H1 (cell line): Measurements from ENCODE around the gene TFPI2. TPM values are rescaled to one million over a fixed set of nuclear protein-coding genes. Genes with fewer than 3 reads are reported as not detected.

Source experiments
- CTCF ChIA-PET: fragments of 300-600 bp; sonication (Branson Sonifier 250); formaldehyde crosslinking; loops from one replicate; lab custom pipeline; 2021; ENCODE audit not compliant: partially characterized antibody; lab: Charles Lee
- POLR2A ChIA-PET: fragments of 300-600 bp; sonication (Branson Sonifier 250); formaldehyde crosslinking; loops from one replicate; lab custom pipeline; 2021; ENCODE audit warnings: inconsistent platforms; ENCODE audit not compliant: partially characterized antibody; lab: Charles Lee
- DNase-seq, 2 experiments: peaks; one replicate each; pipeline versions ENCODE4 v3.0.0 to v3.0.0-alpha.2; 2010 to 2022; ENCODE audit warnings: low spot score in 2 of 2, low read depth in 1 of 2, mixed read lengths in 1 of 2
- FAIRE-seq: peaks from 2 replicates; lab custom pipeline; 2011; peaks lifted over from hg19 to GRCh38; lab: Jason Lieb, UNC
- H2AFZ ChIP-seq: 2 replicates; pipeline ENCODE4 v1.8.1; 2012; ENCODE audit warnings: low read length, inconsistent platforms
- H2AK5ac ChIP-seq: 2 replicates; pipeline ENCODE4 v1.6.1; 2013; ENCODE audit warnings: low read depth, low read length
- H2BK120ac ChIP-seq: replicated peaks from 2 replicates; pipeline ENCODE3; 2013; ENCODE audit warnings: low read depth, low read length, inconsistent platforms
- H2BK12ac ChIP-seq: 2 replicates; pipeline ENCODE4 v1.6.1; 2013; ENCODE audit warnings: low read depth, low read length
- H2BK15ac ChIP-seq: 2 replicates; pipeline ENCODE4 v1.6.1; 2013; ENCODE audit warnings: low read length
- H2BK20ac ChIP-seq: 2 replicates; pipeline ENCODE4 v1.6.1; 2013; ENCODE audit warnings: low read length
- H2BK5ac ChIP-seq: 2 replicates; pipeline ENCODE4 v1.6.1; 2013; ENCODE audit warnings: low read depth, low read length
- H3K14ac ChIP-seq: 2 replicates; pipeline ENCODE4 v1.6.1; 2013; ENCODE audit warnings: inconsistent platforms; ENCODE audit not compliant: insufficient read length
- H3K18ac ChIP-seq: 2 replicates; pipeline ENCODE4 v1.6.1; 2013; ENCODE audit warnings: low read length; ENCODE audit errors: extremely low read depth
- H3K23ac ChIP-seq: 2 replicates; pipeline ENCODE4 v1.6.1; 2013; ENCODE audit warnings: inconsistent platforms; ENCODE audit not compliant: insufficient read length
- H3K23me2 ChIP-seq: 2 replicates; pipeline ENCODE4 v1.6.1; 2013; ENCODE audit warnings: low read depth, low read length
- H3K27ac ChIP-seq: 2 replicates; pipeline ENCODE4 v1.6.1; 2011; ENCODE audit warnings: low read depth, low read length, inconsistent platforms
- H3K27me3 ChIP-seq, 4 experiments: replicated peaks in 1 of 4; 1 replicate in 1 of 4; 2 replicates in 3 of 4; pipeline versions ENCODE4 v1.6.1 to v1.8.1; 2011 to 2013; ENCODE audit warnings: low read length in 3 of 4, mild to moderate bottlenecking in 3 of 4, inconsistent platforms in 2 of 4, mixed read lengths in 2 of 4, moderate library complexity in 1 of 4; ENCODE audit not compliant: control insufficient read depth in 3 of 4, insufficient read depth in 3 of 4; ENCODE audit errors: extremely low read depth in 1 of 4
- H3K36me3 ChIP-seq, 4 experiments: 2 replicates each; pipeline versions ENCODE4 v1.6.1 to v1.8.1; 2011 to 2013; ENCODE audit warnings: mild to moderate bottlenecking in 4 of 4, low read length in 3 of 4, moderate library complexity in 2 of 4, control low read depth in 1 of 4, inconsistent platforms in 1 of 4; ENCODE audit not compliant: insufficient read depth in 4 of 4, control insufficient read depth in 2 of 4
- H3K4ac ChIP-seq: replicated peaks from 2 replicates; pipeline ENCODE3; 2013; ENCODE audit warnings: low read length, low read depth, mixed read lengths, inconsistent platforms; ENCODE audit not compliant: insufficient read length
- H3K4me1 ChIP-seq, 4 experiments: replicated peaks in 1 of 4; 1 replicate in 1 of 4; 2 replicates in 3 of 4; pipeline versions ENCODE4 v1.6.1 to v1.8.1; 2011 to 2013; ENCODE audit warnings: low read length in 3 of 4, inconsistent platforms in 2 of 4, mixed read lengths in 1 of 4; ENCODE audit not compliant: insufficient read depth in 4 of 4, control insufficient read depth in 3 of 4
- H3K4me2 ChIP-seq, 2 experiments: 2 replicates each; pipeline versions ENCODE4 v1.6.1 to v1.8.1; 2011 to 2013; ENCODE audit warnings: low read depth in 2 of 2, low read length in 2 of 2, control low read depth in 1 of 2, inconsistent platforms in 1 of 2, mild to moderate bottlenecking in 1 of 2; ENCODE audit not compliant: insufficient read depth in 1 of 2
- H3K4me3 ChIP-seq, 4 experiments: fragments of 200-600, 300-600 bp in 1 of 4; sonication (generic), shearing (Covaris generic), sonication (Bioruptor Twin) in 1 of 4; 2 replicates each; pipeline versions ENCODE4 v1.5.1 to v1.8.1; 2011 to 2016; ENCODE audit warnings: low read length in 4 of 4, low read depth in 3 of 4, control low read depth in 2 of 4, inconsistent platforms in 2 of 4, mild to moderate bottlenecking in 2 of 4, mixed read lengths in 1 of 4, moderate library complexity in 1 of 4; ENCODE audit not compliant: insufficient read depth in 2 of 4; ENCODE audit errors: extremely low read depth in 1 of 4
- H3K56ac ChIP-seq: replicated peaks from 2 replicates; pipeline ENCODE3; 2013; ENCODE audit warnings: low read depth, mild to moderate bottlenecking, mixed read lengths, low read length, inconsistent platforms; ENCODE audit not compliant: insufficient read length
- H3K79me1 ChIP-seq: 2 replicates; pipeline ENCODE4 v1.6.1; 2013; ENCODE audit warnings: low read depth, low read length, control low read depth
- H3K79me2 ChIP-seq, 2 experiments: 2 replicates each; pipeline versions ENCODE4 v1.6.1 to v1.8.1; 2012 to 2013; ENCODE audit warnings: low read length in 2 of 2, mild to moderate bottlenecking in 2 of 2, inconsistent platforms in 1 of 2; ENCODE audit not compliant: insufficient read depth in 2 of 2, control insufficient read depth in 1 of 2
- H3K9ac ChIP-seq, 4 experiments: replicated peaks in 1 of 4; 1 replicate in 1 of 4; 2 replicates in 3 of 4; pipeline versions ENCODE4 v1.6.1 to v1.8.1; 2011 to 2013; ENCODE audit warnings: low read depth in 3 of 4, low read length in 3 of 4, control low read depth in 2 of 4, mild to moderate bottlenecking in 2 of 4, moderate library complexity in 2 of 4, inconsistent platforms in 1 of 4; ENCODE audit errors: extremely low read depth in 1 of 4
- H3K9me3 ChIP-seq, 2 experiments: 2 replicates each; pipeline versions ENCODE4 v1.6.1 to v1.8.1; 2012 to 2013; ENCODE audit warnings: mild to moderate bottlenecking in 2 of 2, moderate library complexity in 2 of 2, control low read depth in 1 of 2, inconsistent platforms in 1 of 2, low read depth in 1 of 2, low read length in 1 of 2, mixed read lengths in 1 of 2; ENCODE audit not compliant: insufficient read depth in 2 of 2
- H4K20me1 ChIP-seq, 2 experiments: replicated peaks in 1 of 2; 2 replicates each; pipeline versions ENCODE3 to v1.8.1; 2011 to 2013; ENCODE audit warnings: inconsistent platforms in 2 of 2, low read length in 2 of 2, mild to moderate bottlenecking in 1 of 2; ENCODE audit not compliant: insufficient read depth in 2 of 2, control insufficient read depth in 1 of 2
- H4K5ac ChIP-seq: 2 replicates; pipeline ENCODE4 v1.6.1; 2013; ENCODE audit warnings: low read length, low read depth, mixed read lengths, inconsistent platforms; ENCODE audit not compliant: insufficient read length
- H4K8ac ChIP-seq: 2 replicates; pipeline ENCODE4 v1.8.0; 2013; ENCODE audit warnings: mild to moderate bottlenecking, moderate library complexity, low read length, inconsistent platforms; ENCODE audit not compliant: insufficient read depth; ENCODE audit errors: extremely low read depth
- H4K91ac ChIP-seq: replicated peaks from 2 replicates; pipeline ENCODE3; 2013; ENCODE audit warnings: low read length, mixed read lengths, inconsistent platforms; ENCODE audit not compliant: insufficient read length
- BCL11A ChIP-seq, 2 experiments: IDR thresholded peaks; one replicate each; pipeline ENCODE4 v1.6.1; 2011; ENCODE audit warnings: low read depth in 2 of 2, low read length in 2 of 2, mild to moderate bottlenecking in 2 of 2
- CHD2 ChIP-seq: IDR thresholded peaks from 2 replicates; pipeline ENCODE4 v1.6.1; 2012; ENCODE audit warnings: low read length, improper control_type of control experiment
- FOSL1 ChIP-seq: IDR thresholded peaks from 2 replicates; pipeline ENCODE4 v1.6.1; 2011; ENCODE audit warnings: mild to moderate bottlenecking, low read depth, low read length, moderate library complexity; ENCODE audit not compliant: insufficient read depth
- GTF2F1 ChIP-seq: IDR thresholded peaks from 2 replicates; pipeline ENCODE4 v1.6.1; 2012; ENCODE audit warnings: low read depth, low read length, improper control_type of control experiment, borderline replicate concordance
- KDM4A ChIP-seq: IDR thresholded peaks from one replicate; pipeline ENCODE4 v1.7.1; 2012; ENCODE audit warnings: low read depth, mild to moderate bottlenecking, moderate library complexity, low read length, inconsistent platforms; ENCODE audit not compliant: severe bottlenecking
- NRF1 ChIP-seq: IDR thresholded peaks from 2 replicates; pipeline ENCODE4 v1.6.1; 2011; ENCODE audit warnings: mild to moderate bottlenecking, low read depth, low read length, improper control_type of control experiment
- POLR2A ChIP-seq, 2 experiments: IDR thresholded peaks; 1 replicate in 1 of 2; 2 replicates in 1 of 2; pipeline ENCODE4 v1.6.1; 2011; ENCODE audit warnings: low read depth in 2 of 2, low read length in 2 of 2, mild to moderate bottlenecking in 2 of 2; ENCODE audit errors: control extremely low read depth in 1 of 2
- RXRA ChIP-seq: IDR thresholded peaks from 2 replicates; pipeline ENCODE4 v1.6.1; 2011; ENCODE audit warnings: low read depth, mild to moderate bottlenecking, low read length, moderate library complexity; ENCODE audit not compliant: insufficient read depth
- SIRT6 ChIP-seq: IDR thresholded peaks from one replicate; pipeline ENCODE4 v1.7.1; 2012; ENCODE audit warnings: low read length, inconsistent platforms
- SP4 ChIP-seq: IDR thresholded peaks from 2 replicates; pipeline ENCODE4 v1.6.1; 2012; ENCODE audit warnings: low read length, inconsistent platforms
- YY1 ChIP-seq: IDR thresholded peaks from 2 replicates; pipeline ENCODE4 v1.6.1; 2011; ENCODE audit warnings: low read depth, mild to moderate bottlenecking, low read length
- ZNF274 ChIP-seq: IDR thresholded peaks from 2 replicates; pipeline ENCODE4 v1.7.0; 2012; ENCODE audit warnings: low read length, borderline replicate concordance; ENCODE audit errors: extremely low read depth
- WGBS, 2 experiments: shearing (Covaris generic) in 1 of 2; methylation state at CpG; one replicate each; pipeline versions ENCODE4 v1.1.6 to v1.1.7; 2013 to 2015; ENCODE audit warnings: low lambda C conversion rate in 2 of 2, mixed read lengths in 2 of 2, inconsistent platforms in 1 of 2, low coverage in 1 of 2, missing lambda C conversion rate in 1 of 2; ENCODE audit not compliant: insufficient replicate concordance in 2 of 2, insufficient coverage in 1 of 2, insufficient read length in 1 of 2; ENCODE audit errors: extremely low coverage in 1 of 2, missing lambda C conversion rate in 1 of 2; 5-methylcytosine and 5-hydroxymethylcytosine counted together
- polyA plus RNA-seq, 7 experiments: library from polyadenylated mRNA; depleted of rRNA in 3 of 7; stranded (reverse) in 5 of 7; unstranded in 2 of 7; fragments of >200 nt in 5 of 7; fragments of 200-250 nt in 2 of 7; gene quantifications; 1 replicate in 5 of 7; 2 replicates in 1 of 7; 4 replicates in 1 of 7; pipeline versions ENCODE4 v1.2.1 to v1.2.3, GENCODE V29; 2011 to 2013; ENCODE audit warnings: missing spikeins in 2 of 7, mixed read lengths in 2 of 7
- total RNA-seq: library from RNA; stranded (reverse); fragmentation: NEBNext Ultra II Directional; extraction: Animal tissue kit (Norgen Biotek cat#: 25700); gene quantifications from 2 replicates; pipeline ENCODE4 v1.2.1, GENCODE V29; 2021
- TF ChIP-seq, protein P1 (sequence below): IDR thresholded peaks from 2 replicates; pipeline ENCODE4 v1.6.1; 2012; ENCODE audit warnings: inconsistent platforms
- TF ChIP-seq, protein P2 (sequence below): IDR thresholded peaks from 2 replicates; pipeline ENCODE4 v1.6.1; 2011; ENCODE audit warnings: low read length, improper control_type of control experiment

Gene TFPI2
- total and polyA plus RNA-seq, 2 of the 8 experiments (the other 6 are each of a cell fraction or from before 2014, with no cell fraction given), result 6.8 to 8.9 TPM

DNA sequence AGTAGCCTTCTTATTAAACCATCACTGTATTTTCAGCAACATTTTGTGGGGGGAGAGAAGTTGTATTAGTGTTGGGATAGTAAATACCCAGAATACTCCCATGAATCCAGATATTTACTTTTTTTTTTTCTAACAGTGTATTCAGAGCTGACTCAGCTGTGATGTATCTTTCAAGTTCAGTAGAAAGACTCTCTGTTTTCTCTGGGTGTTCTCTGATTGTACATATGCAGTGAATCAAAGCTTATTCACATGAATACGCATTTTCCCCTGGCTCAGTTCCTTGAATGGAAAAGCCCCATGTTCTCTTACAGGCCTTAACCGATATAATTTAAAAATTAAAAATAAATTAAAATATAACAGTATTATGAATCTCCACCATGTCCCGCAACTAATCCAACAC is 1.3 kb downstream of the TFPI2 start:
- POLR2A ChIA-PET, result interaction anchor here (0.9 kb wide), 1 partner anchor 244 kb away, joined by 3 read pairs; no protein-coding TSS in a partner anchor
- peak overlapping the region in 1 of 2 experiments; percentile 66; a peak in 1 of 4 replicates for H3K4me2 ChIP-seq
- CTCF ChIA-PET, result interaction anchor here (0.9 to 6.3 kb wide), 10 partner anchors 13 to 415 kb away, joined by 3 to 47 read pairs (median 3); no protein-coding TSS in a partner anchor
- TF ChIP-seq, protein P1, sequence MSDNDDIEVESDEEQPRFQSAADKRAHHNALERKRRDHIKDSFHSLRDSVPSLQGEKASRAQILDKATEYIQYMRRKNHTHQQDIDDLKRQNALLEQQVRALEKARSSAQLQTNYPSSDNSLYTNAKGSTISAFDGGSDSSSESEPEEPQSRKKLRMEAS, result no peak
- TF ChIP-seq, protein P2, sequence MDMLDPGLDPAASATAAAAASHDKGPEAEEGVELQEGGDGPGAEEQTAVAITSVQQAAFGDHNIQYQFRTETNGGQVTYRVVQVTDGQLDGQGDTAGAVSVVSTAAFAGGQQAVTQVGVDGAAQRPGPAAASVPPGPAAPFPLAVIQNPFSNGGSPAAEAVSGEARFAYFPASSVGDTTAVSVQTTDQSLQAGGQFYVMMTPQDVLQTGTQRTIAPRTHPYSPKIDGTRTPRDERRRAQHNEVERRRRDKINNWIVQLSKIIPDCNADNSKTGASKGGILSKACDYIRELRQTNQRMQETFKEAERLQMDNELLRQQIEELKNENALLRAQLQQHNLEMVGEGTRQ, result no peak
- TF ChIP-seq SP4 (no peak), YY1 (no peak), NRF1 (no peak), POLR2A (IDR thresholded peaks at IDR 0.05; ENCODE audit: control extremely low read depth in 1 of 2, low read depth in 2 of 2, low read length in 2 of 2) (no peak), KDM4A (no peak), SIRT6 (no peak), CHD2 (no peak), RXRA (no peak), FOSL1 (no peak), ZNF274 (no peak), GTF2F1 (no peak), BCL11A (IDR thresholded peaks at IDR 0.05; ENCODE audit: low read depth in 2 of 2, low read length in 2 of 2) (no peak)

More for the DNA sequence above, 1.3 kb downstream of the TFPI2 start:
- Histone ChIP-seq H3K4me3 (peak overlapping the region in 1 of 4 experiments; percentile 74; a peak in 2 of 8 replicates), H4K20me1 (no peaks in the 10 kb centered on the region), H4K5ac (no peak overlapping the region), H3K4ac (no peak overlapping the region), H3K9me3 (no peaks in the 10 kb centered on the region), H3K14ac (no peak overlapping the region), H3K36me3 (no peaks in the 10 kb centered on the region), H3K23me2 (peaks cover 6% of the 10 kb centered on the region; the same call in 1 of the 2 replicates), H3K18ac (no peak overlapping the region), H2BK5ac (no peak overlapping the region), H3K56ac (no peak overlapping the region), H3K23ac (no peak overlapping the region), H3K27ac (no peak overlapping the region), H3K79me1 (no peaks in the 10 kb centered on the region), H2BK120ac (no peak overlapping the region), H4K8ac (no peak overlapping the region), H4K91ac (no peak overlapping the region), H2BK15ac (no peak overlapping the region), H2AK5ac (no peak overlapping the region), H2BK20ac (no peak overlapping the region), H3K9ac (no peak overlapping the region), H2BK12ac (no peak overlapping the region), H3K27me3 (peaks cover 0 to 25% (median 6%) of the 10 kb centered on the region in 4 experiments; a peak in 5 of 7 replicates), H3K79me2 (no peaks in the 10 kb centered on the region), H3K4me1 (no peaks in the 10 kb centered on the region), H2AFZ (no peak overlapping the region)
- no peak for FAIRE-seq
- DNase-seq, result no peak
- WGBS, 2 experiments, result 94% methylated on average over 3 of the region's 3 CpGs; no CpG with 5 or more reads in 1 of the 2 experiments
